DND-41 (cell line): Measurements from ENCODE around the gene BTNL9.

Experiments
- CTCF ChIP-seq: IDR thresholded peaks from 2 replicates; pipeline ENCODE4 v1.5.1; 2012; ENCODE audit warnings: borderline replicate concordance, low read length, moderate library complexity, mild to moderate bottlenecking; ENCODE audit not compliant: poor library complexity, severe bottlenecking; ENCODE audit errors: extremely low read depth
- EZH2 ChIP-seq: IDR thresholded peaks from 3 replicates; pipeline ENCODE4 v1.6.1; 2012; ENCODE audit warnings: borderline replicate concordance, low read depth, mild to moderate bottlenecking, moderate library complexity, low read length, inconsistent platforms; ENCODE audit not compliant: severe bottlenecking

- no peak for TF ChIP-seq CTCF
- no peak for TF ChIP-seq EZH2
Measured at GRCh38 chr5:181042722-181043121, 2.7 kb downstream of the BTNL9 start.
